OCI-LY1 (cell line): Measurements from ENCODE around the gene POLR3E.

Experiments used
- H2AFZ ChIP-seq: fragments of 200-600 bp; sonication (generic), shearing (Covaris generic); 2 replicates; pipeline ENCODE4 v1.6.0; 2014; ENCODE audit warnings: antibody characterized with exemption, mild to moderate bottlenecking, low read length
- H3F3A ChIP-seq: fragments of 200-600 bp; sonication (generic), shearing (Covaris generic); 2 replicates; pipeline ENCODE4 v1.6.0; 2014; ENCODE audit warnings: mild to moderate bottlenecking, antibody characterized with exemption, low read length, moderate library complexity; ENCODE audit not compliant: insufficient read depth
- H3K27ac ChIP-seq: fragments of 200-600 bp; sonication (generic); 2 replicates; pipeline ENCODE4 v1.5.1; 2014; ENCODE audit warnings: low read length, mixed run types, mild to moderate bottlenecking, low read depth; ENCODE audit not compliant: poor library complexity, severe bottlenecking
- H3K27me3 ChIP-seq: fragments of 200-600 bp; sonication (generic); 2 replicates; pipeline ENCODE4 v1.6.0; 2014; ENCODE audit warnings: antibody characterized with exemption, mild to moderate bottlenecking, low read length, moderate library complexity; ENCODE audit not compliant: insufficient read depth
- H3K36me3 ChIP-seq: fragments of 200-600 bp; sonication (generic); 2 replicates; pipeline ENCODE4 v1.6.1; 2014; ENCODE audit warnings: mild to moderate bottlenecking, antibody characterized with exemption, low read length, moderate library complexity, mixed read lengths; ENCODE audit not compliant: insufficient read depth
- H3K4me1 ChIP-seq: fragments of 200-600 bp; sonication (generic); 2 replicates; pipeline ENCODE4 v1.5.1; 2014; ENCODE audit warnings: mild to moderate bottlenecking, low read length, moderate library complexity; ENCODE audit not compliant: insufficient read depth, severe bottlenecking
- H3K4me2 ChIP-seq: fragments of 200-600 bp; sonication (generic), shearing (Covaris generic); 2 replicates; pipeline ENCODE4 v1.6.1; 2014; ENCODE audit warnings: low read length
- H3K4me3 ChIP-seq: fragments of 200-600 bp; sonication (generic); 2 replicates; pipeline ENCODE4 v1.5.1; 2014; ENCODE audit warnings: low read length, low read depth, mild to moderate bottlenecking, mixed read lengths; ENCODE audit not compliant: poor library complexity, severe bottlenecking
- H3K79me2 ChIP-seq: fragments of 200-600 bp; shearing (Covaris generic); 2 replicates; pipeline ENCODE4 v1.6.1; 2016; ENCODE audit warnings: mixed run types, low read length, mixed read lengths; ENCODE audit not compliant: insufficient read depth
- H3K9ac ChIP-seq: fragments of 200-600 bp; sonication (generic), shearing (Covaris generic); 2 replicates; pipeline ENCODE4 v1.6.1; 2014; ENCODE audit warnings: mild to moderate bottlenecking, low read length, mixed read lengths
- H3K9me2 ChIP-seq: fragments of 200-600 bp; sonication (generic), shearing (Covaris generic); 2 replicates; pipeline ENCODE4 v1.6.1; 2014; ENCODE audit warnings: low read depth, mild to moderate bottlenecking, low read length, mixed read lengths
- H3K9me3 ChIP-seq: fragments of 200-600 bp; shearing (Covaris generic); 2 replicates; pipeline ENCODE4 v1.6.1; 2014; ENCODE audit warnings: low read length, mixed read lengths
- H4K20me1 ChIP-seq: fragments of 200-600 bp; sonication (generic), shearing (Covaris generic); 2 replicates; pipeline ENCODE4 v1.6.0; 2016; ENCODE audit warnings: mild to moderate bottlenecking, low read length; ENCODE audit not compliant: insufficient read depth
- CTCF ChIP-seq: fragments of 200-600 bp; sonication (generic), shearing (Covaris generic); IDR thresholded peaks from 2 replicates; pipeline ENCODE4 v1.5.1; 2017; ENCODE audit warnings: mild to moderate bottlenecking, antibody characterized with exemption, low read length, moderate library complexity, mixed read lengths
- EZH2 ChIP-seq: fragments of 200-600 bp; sonication (generic), shearing (Covaris generic); IDR thresholded peaks from 2 replicates; pipeline ENCODE4 v1.8.0; 2017; ENCODE audit warnings: borderline replicate concordance, mixed run types, mild to moderate bottlenecking, antibody characterized with exemption, low read length, moderate library complexity, mixed read lengths

Gene POLR3E

GRCh38 chr16:22330326-22330725, 33.1 kb downstream of the POLR3E start:
- H3K4me2 ChIP-seq = no peak overlapping the region
- H3K9me3 ChIP-seq = no peaks in the 10 kb centered on the region
- H2AFZ ChIP-seq = no peak overlapping the region
- no peak overlapping the region for H3K9ac ChIP-seq
- no peaks in the 10 kb centered on the region for H3K4me1 ChIP-seq
- no peaks in the 10 kb centered on the region for H3K9me2 ChIP-seq
- H3K79me2 ChIP-seq = no peaks in the 10 kb centered on the region
- H4K20me1 ChIP-seq = no peaks in the 10 kb centered on the region
- no peak overlapping the region for H3K4me3 ChIP-seq
- H3K27ac ChIP-seq = no peak overlapping the region
- H3F3A ChIP-seq = no peaks in the 10 kb centered on the region
- TF ChIP-seq EZH2 = no peak
- no peak for TF ChIP-seq CTCF
- H3K27me3 ChIP-seq = no peaks in the 10 kb centered on the region
- H3K36me3 ChIP-seq = peaks cover 94% of the 10 kb centered on the region

GRCh38 chr16:22333457-22333994, 36.3 kb downstream of the POLR3E start:
- TF ChIP-seq EZH2 (no peak), CTCF (no peak)
- Histone ChIP-seq H3K4me2 (no peak overlapping the region), H3K4me3 (no peak overlapping the region), H3K36me3 (peaks cover 87% of the 10 kb centered on the region), H4K20me1 (no peaks in the 10 kb centered on the region), H3F3A (no peaks in the 10 kb centered on the region), H2AFZ (no peak overlapping the region), H3K27me3 (no peaks in the 10 kb centered on the region), H3K79me2 (no peaks in the 10 kb centered on the region), H3K9me2 (no peaks in the 10 kb centered on the region), H3K9ac (no peak overlapping the region), H3K4me1 (no peaks in the 10 kb centered on the region), H3K27ac (no peak overlapping the region), H3K9me3 (peaks cover 15% of the 10 kb centered on the region)

- Histone ChIP-seq H3K36me3 (peaks cover 65% of the 10 kb centered on the region), H3F3A (no peaks in the 10 kb centered on the region)
- TF ChIP-seq EZH2 (no peak), CTCF (no peak)
Measured at GRCh38 chr16:22335668-22336246, 38.5 kb downstream of the POLR3E start.

More at GRCh38 chr16:22335668-22336246, 38.5 kb downstream of the POLR3E start:
- Histone ChIP-seq H3K9me3 (peaks cover 15% of the 10 kb centered on the region), H2AFZ (no peak overlapping the region), H3K9me2 (no peaks in the 10 kb centered on the region), H3K4me1 (no peaks in the 10 kb centered on the region), H3K4me3 (no peak overlapping the region), H3K4me2 (no peak overlapping the region), H3K9ac (no peak overlapping the region), H3K27me3 (no peaks in the 10 kb centered on the region), H3K79me2 (no peaks in the 10 kb centered on the region), H3K27ac (no peak overlapping the region), H4K20me1 (no peaks in the 10 kb centered on the region)
